Measurements from ENCODE around the gene GAB2.

DNA sequence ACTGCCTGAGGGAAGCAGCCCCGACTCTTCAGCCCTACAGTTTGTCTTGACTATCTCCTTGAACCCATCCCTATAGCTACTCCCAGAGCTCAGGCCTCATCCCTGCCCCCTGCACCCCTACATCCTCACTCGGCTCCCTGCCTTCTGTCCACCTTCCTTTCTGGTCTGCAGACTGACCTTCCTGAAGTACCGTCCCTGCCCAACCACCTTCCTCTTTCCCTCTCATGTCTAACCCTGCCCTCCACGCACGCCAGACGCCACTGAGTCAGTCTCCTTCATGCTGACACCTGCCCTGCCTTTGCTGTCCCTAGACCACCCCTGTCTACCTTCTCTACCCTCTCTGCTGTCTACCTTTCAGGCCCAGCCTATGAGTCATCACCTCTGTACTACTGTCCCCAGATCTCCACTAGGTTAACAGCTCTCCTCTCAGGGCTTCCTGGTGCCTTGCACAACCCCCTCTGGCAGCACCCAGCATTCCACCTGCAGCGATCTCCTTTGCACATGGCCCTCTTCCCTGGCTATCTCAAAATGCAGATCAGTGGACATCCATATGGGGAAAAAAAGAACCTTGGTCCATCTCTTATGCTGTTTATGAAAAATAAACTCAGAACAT is 238.1 kb downstream of the GAB2 start:
- TF ChIP-seq, protein P1, sequence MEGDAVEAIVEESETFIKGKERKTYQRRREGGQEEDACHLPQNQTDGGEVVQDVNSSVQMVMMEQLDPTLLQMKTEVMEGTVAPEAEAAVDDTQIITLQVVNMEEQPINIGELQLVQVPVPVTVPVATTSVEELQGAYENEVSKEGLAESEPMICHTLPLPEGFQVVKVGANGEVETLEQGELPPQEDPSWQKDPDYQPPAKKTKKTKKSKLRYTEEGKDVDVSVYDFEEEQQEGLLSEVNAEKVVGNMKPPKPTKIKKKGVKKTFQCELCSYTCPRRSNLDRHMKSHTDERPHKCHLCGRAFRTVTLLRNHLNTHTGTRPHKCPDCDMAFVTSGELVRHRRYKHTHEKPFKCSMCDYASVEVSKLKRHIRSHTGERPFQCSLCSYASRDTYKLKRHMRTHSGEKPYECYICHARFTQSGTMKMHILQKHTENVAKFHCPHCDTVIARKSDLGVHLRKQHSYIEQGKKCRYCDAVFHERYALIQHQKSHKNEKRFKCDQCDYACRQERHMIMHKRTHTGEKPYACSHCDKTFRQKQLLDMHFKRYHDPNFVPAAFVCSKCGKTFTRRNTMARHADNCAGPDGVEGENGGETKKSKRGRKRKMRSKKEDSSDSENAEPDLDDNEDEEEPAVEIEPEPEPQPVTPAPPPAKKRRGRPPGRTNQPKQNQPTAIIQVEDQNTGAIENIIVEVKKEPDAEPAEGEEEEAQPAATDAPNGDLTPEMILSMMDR (conservative IDR thresholded peaks at IDR 0.05), result no peak
- no peak for TF ChIP-seq ZFX (IDR thresholded peaks at IDR 0.05)
